Natural killer cell (primary cell): ENCODE measurements around the gene WNT6. TPM values are rescaled to one million over a fixed set of nuclear protein-coding genes. Genes with fewer than 3 reads are reported as not detected.

Source experiments
- ATAC-seq, 3 donors: fragments of 150-1000 bp in 2 of 3; fragments of 200-7000 bp in 1 of 3; cut with Tn5 transposase; 1 replicate in 1 of 3; 2 replicates in 2 of 3; pipeline ENCODE4 v1.10.0; 2021; ENCODE audit warnings: mild to moderate bottlenecking in 2 of 3, moderate library complexity in 2 of 3
- DNase-seq, 2 donors: peaks; one replicate each; pipeline versions ENCODE4 v3.0.0 to v3.0.0-alpha.2; 2013 to 2021; ENCODE audit warnings: mixed read lengths in 1 of 2
- H3K27ac ChIP-seq: one replicate; pipeline ENCODE4 v1.5.1; 2013; ENCODE audit warnings: mild to moderate bottlenecking, low read length
- H3K27me3 ChIP-seq: one replicate; pipeline ENCODE4 v1.6.1; 2013; ENCODE audit warnings: low read length; ENCODE audit not compliant: control insufficient read depth, insufficient read depth
- H3K36me3 ChIP-seq: one replicate; pipeline ENCODE4 v1.6.1; 2013; ENCODE audit warnings: low read length; ENCODE audit not compliant: control insufficient read depth, insufficient read depth
- H3K4me1 ChIP-seq: one replicate; pipeline ENCODE4 v1.6.1; 2013; ENCODE audit warnings: low read length; ENCODE audit not compliant: control insufficient read depth, insufficient read depth
- H3K4me3 ChIP-seq: one replicate; pipeline ENCODE4 v1.5.1; 2013; ENCODE audit warnings: low read length
- H3K9me3 ChIP-seq: one replicate; pipeline ENCODE4 v1.6.1; 2013; ENCODE audit warnings: low read length; ENCODE audit not compliant: control insufficient read depth, insufficient read depth
- H3K27ac Mint-ChIP-seq, 2 donors: one replicate each; pipeline ENCODE4 v1.8.0; 2022; ENCODE audit warnings: mild to moderate bottlenecking in 2 of 2, mixed read lengths in 2 of 2, moderate library complexity in 1 of 2
- H3K27me3 Mint-ChIP-seq, 2 donors: one replicate each; pipeline ENCODE4 v1.8.0; 2022; ENCODE audit warnings: low read depth in 2 of 2, mixed read lengths in 2 of 2
- H3K36me3 Mint-ChIP-seq: one replicate; pipeline ENCODE4 v1.8.0; 2022; ENCODE audit warnings: mixed read lengths
- H3K4me1 Mint-ChIP-seq, 2 donors: one replicate each; pipeline ENCODE4 v1.8.0; 2022; ENCODE audit warnings: mixed read lengths in 2 of 2
- H3K4me3 Mint-ChIP-seq: one replicate; pipeline ENCODE4 v1.8.0; 2022; ENCODE audit warnings: mild to moderate bottlenecking, moderate library complexity, mixed read lengths
- H3K9me3 Mint-ChIP-seq, 2 donors: one replicate each; pipeline ENCODE4 v1.8.0; 2022; ENCODE audit warnings: mixed read lengths in 2 of 2
- CTCF ChIP-seq: fragments of 200-600 bp; IDR thresholded peaks from one replicate; pipeline ENCODE4 v1.8.0; 2022; ENCODE audit warnings: antibody characterized with exemption
- WGBS: methylation state at CpG from one replicate; pipeline ENCODE4 v1.1.7; 2013; ENCODE audit warnings: missing lambda C conversion rate; ENCODE audit not compliant: insufficient coverage; 5-methylcytosine and 5-hydroxymethylcytosine counted together
- intact Hi-C: fragments of 100-400 bp; cut with micrococcal nuclease; formaldehyde crosslinking; loops from one replicate; pipeline ENCODE4 v1.14.2; 2022
- total RNA-seq, 4 donors: library from RNA; stranded (reverse); fragments of 120-200 nt in 1 of 4; gene quantifications; one replicate each; pipeline versions ENCODE4 v1.2.3 to v1.2.4, GENCODE V29; 2013 to 2022

Gene WNT6
- total RNA-seq, 3 donors from 2014 or later (not counting 1 experiment from before 2014, with no cell fraction given): not detected

- H3K9me3 Mint-ChIP-seq: no peaks in the 10 kb centered on the region
- no peak for ATAC-seq
Measured at GRCh38 chr2:218894880-218895157, 35.2 kb downstream of the WNT6 start.

GRCh38 chr2:218895326-218895725, 35.7 kb downstream of the WNT6 start:
- intact Hi-C loops: loop anchor here (5.0 kb wide), 4 partner anchors 183 to 678 kb away; partner anchors contain the start of genes ARPC2, CNPPD1, CTDSP1 and RETREG2

More at GRCh38 chr2:218894880-218895157, 35.2 kb downstream of the WNT6 start:
- no peak for TF ChIP-seq CTCF
- Histone ChIP-seq H3K4me3 (no peak overlapping the region), H3K27me3 (peaks cover 26% of the 10 kb centered on the region), H3K36me3 (no peaks in the 10 kb centered on the region), H3K9me3 (no peaks in the 10 kb centered on the region), H3K4me1 (peaks cover 68% of the 10 kb centered on the region), H3K27ac (no peak overlapping the region)
- Mint-ChIP-seq H3K27ac (peak overlapping the region; percentile 89 to 95), H3K27me3 (peaks cover 42 to 50% of the 10 kb centered on the region in 2 donors), H3K4me1 (peaks cover 47 to 65% of the 10 kb centered on the region in 2 donors), H3K36me3 (no peaks in the 10 kb centered on the region), H3K4me3 (no peak overlapping the region)
- no peak for DNase-seq
- 97% methylated on average over 4 of the region's 4 CpGs for WGBS
- intact Hi-C loops: loop anchor here (5.0 kb wide), 4 partner anchors 183 to 678 kb away; partner anchors contain the start of genes ARPC2, CNPPD1, CTDSP1 and RETREG2

GRCh38 chr2:218895759-218896500, 36.3 kb downstream of the WNT6 start:
- peaks cover 42 to 51% of the 10 kb centered on the region in 2 donors for H3K27me3 Mint-ChIP-seq
- peaks cover 68% of the 10 kb centered on the region for H3K4me1 ChIP-seq
- 27% methylated on average over 8 of the region's 8 CpGs for WGBS
- intact Hi-C loops: loop anchor here (5.0 kb wide), 4 partner anchors 184 to 679 kb away; partner anchors contain the start of genes ARPC2, CNPPD1, CTDSP1 and RETREG2
- peaks cover 26% of the 10 kb centered on the region for H3K27me3 ChIP-seq
- H3K4me1 Mint-ChIP-seq: peaks cover 47 to 65% of the 10 kb centered on the region in 2 donors
- no peaks in the 10 kb centered on the region for H3K36me3 Mint-ChIP-seq
- H3K9me3 ChIP-seq: no peaks in the 10 kb centered on the region
- peak overlapping the region; percentile 89 to 95 for H3K27ac Mint-ChIP-seq
- TF ChIP-seq CTCF: no peak
- H3K4me3 ChIP-seq: no peak overlapping the region
- H3K4me3 Mint-ChIP-seq: peak overlapping the region; percentile 67
- peak overlapping the region; percentile 32 for H3K27ac ChIP-seq
- no peak for ATAC-seq
- no peaks in the 10 kb centered on the region for H3K36me3 ChIP-seq
- DNase-seq: no peak
- H3K9me3 Mint-ChIP-seq: no peaks in the 10 kb centered on the region

More at GRCh38 chr2:218895326-218895725, 35.7 kb downstream of the WNT6 start:
- Histone ChIP-seq H3K27ac (no peak overlapping the region), H3K36me3 (no peaks in the 10 kb centered on the region), H3K4me3 (no peak overlapping the region), H3K4me1 (peaks cover 68% of the 10 kb centered on the region), H3K27me3 (peaks cover 26% of the 10 kb centered on the region), H3K9me3 (no peaks in the 10 kb centered on the region)
- Mint-ChIP-seq H3K36me3 (no peaks in the 10 kb centered on the region), H3K27ac (peak overlapping the region; percentile 89 to 95), H3K9me3 (no peaks in the 10 kb centered on the region), H3K4me3 (no peak overlapping the region), H3K27me3 (peaks cover 42 to 49% of the 10 kb centered on the region in 2 donors), H3K4me1 (peaks cover 47 to 65% of the 10 kb centered on the region in 2 donors)
- DNase-seq: no peak
- no peak for TF ChIP-seq CTCF
- no CpG with 5 or more reads among the region's 3 CpGs for WGBS
- ATAC-seq: no peak
